Chondrocyte (in vitro differentiated cells): Measurements from ENCODE around the gene SMC6. TPM values are rescaled to one million over a fixed set of nuclear protein-coding genes. Genes with fewer than 3 reads are reported as not detected.

Experiments
- DNase-seq: peaks from one replicate; pipeline ENCODE4 v3.0.0; 2021; ENCODE audit warnings: mixed read lengths, low spot score
- H3K27ac Mint-ChIP-seq: one replicate; pipeline ENCODE4 v1.8.0; 2021; ENCODE audit warnings: mild to moderate bottlenecking, moderate library complexity, mixed read lengths; ENCODE audit not compliant: unreplicated experiment
- H3K27me3 Mint-ChIP-seq: 2 replicates; pipeline ENCODE4 v1.8.0; 2021; ENCODE audit warnings: low read depth, mixed read lengths
- H3K36me3 Mint-ChIP-seq: 2 replicates; pipeline ENCODE4 v1.8.0; 2021; ENCODE audit warnings: low read depth, mixed read lengths
- H3K4me1 Mint-ChIP-seq: 2 replicates; pipeline ENCODE4 v1.8.0; 2021; ENCODE audit warnings: low read depth, mild to moderate bottlenecking, mixed read lengths
- H3K4me3 Mint-ChIP-seq: one replicate; pipeline ENCODE4 v1.8.0; 2021; ENCODE audit warnings: mild to moderate bottlenecking, moderate library complexity, mixed read lengths; ENCODE audit not compliant: unreplicated experiment
- H3K9me3 Mint-ChIP-seq: 2 replicates; pipeline ENCODE4 v1.8.0; 2021; ENCODE audit warnings: low read depth, mixed read lengths
- CTCF ChIP-seq: fragments of 200-600 bp; sonication (generic); IDR thresholded peaks from 2 replicates; pipeline ENCODE4 v1.5.0; 2021; ENCODE audit warnings: antibody characterized with exemption, mild to moderate bottlenecking, moderate library complexity
- total RNA-seq: library from RNA; stranded (reverse); gene quantifications from 3 replicates; pipeline ENCODE4 v1.2.1, GENCODE V29; 2021

The SMC6 gene
- total RNA-seq, 1 donor from 2014 or later, result 21.0 TPM

- H3K27me3 Mint-ChIP-seq, result no peaks in the 10 kb centered on the region
- no peak for TF ChIP-seq CTCF
- H3K27ac Mint-ChIP-seq, result no peak overlapping the region
- H3K4me3 Mint-ChIP-seq, result no peak overlapping the region
- DNase-seq, result no peak
- no peaks in the 10 kb centered on the region for H3K4me1 Mint-ChIP-seq
- H3K36me3 Mint-ChIP-seq, result peaks cover 2% of the 10 kb centered on the region
- peaks cover 4% of the 10 kb centered on the region for H3K9me3 Mint-ChIP-seq
Measured at GRCh38 chr2:17628349-17629261, 125.0 kb downstream of the SMC6 start.

GRCh38 chr2:17627434-17627833, 126.2 kb downstream of the SMC6 start:
- Mint-ChIP-seq H3K27me3 (no peaks in the 10 kb centered on the region), H3K4me3 (no peak overlapping the region), H3K9me3 (peaks cover 4% of the 10 kb centered on the region), H3K36me3 (peaks cover 2% of the 10 kb centered on the region), H3K4me1 (peaks cover 4% of the 10 kb centered on the region), H3K27ac (no peak overlapping the region)
- TF ChIP-seq CTCF, result no peak
- no peak for DNase-seq

GRCh38 chr2:17626986-17627385, 126.6 kb downstream of the SMC6 start:
- Mint-ChIP-seq H3K4me3 (no peak overlapping the region), H3K36me3 (peaks cover 2% of the 10 kb centered on the region), H3K27ac (no peak overlapping the region), H3K27me3 (no peaks in the 10 kb centered on the region), H3K4me1 (peaks cover 4% of the 10 kb centered on the region), H3K9me3 (peaks cover 4% of the 10 kb centered on the region)
- DNase-seq, result no peak
- TF ChIP-seq CTCF, result no peak

GRCh38 chr2:17625446-17625845, 128.2 kb downstream of the SMC6 start:
- H3K27me3 Mint-ChIP-seq, result no peaks in the 10 kb centered on the region
- DNase-seq, result no peak
- peaks cover 4% of the 10 kb centered on the region for H3K9me3 Mint-ChIP-seq
- H3K27ac Mint-ChIP-seq, result no peak overlapping the region
- H3K4me3 Mint-ChIP-seq, result no peak overlapping the region
- no peak for TF ChIP-seq CTCF
- peaks cover 2% of the 10 kb centered on the region for H3K36me3 Mint-ChIP-seq
- peaks cover 16% of the 10 kb centered on the region for H3K4me1 Mint-ChIP-seq

- peaks cover 21% of the 10 kb centered on the region for H3K4me1 Mint-ChIP-seq
- TF ChIP-seq CTCF, result no peak
- H3K4me3 Mint-ChIP-seq, result no peak overlapping the region
- no peak overlapping the region for H3K27ac Mint-ChIP-seq
- H3K27me3 Mint-ChIP-seq, result no peaks in the 10 kb centered on the region
- no peak for DNase-seq
- H3K36me3 Mint-ChIP-seq, result peaks cover 2% of the 10 kb centered on the region
- peaks cover 4% of the 10 kb centered on the region for H3K9me3 Mint-ChIP-seq
Measured at GRCh38 chr2:17621781-17622180, 131.8 kb downstream of the SMC6 start.
